Dendritic cell treated with granulocyte-macrophage colony-stimulating factor and Interleukin-4, amounts not matched to agents 40 ng/mL and 50 ng/mL, for 4 days (primary cell): ENCODE data around the gene CACNB2.
A peak's percentile ranks its signal among the peaks of the same experiment; 100 is the strongest.
"Not testable (repeated sequence)": the region's sequence is repeated elsewhere in the genome, so short reads cannot be mapped to it uniquely, and the experiment has no call there.

Source experiments
- H3K27ac Mint-ChIP-seq: one replicate; pipeline ENCODE4 v1.8.0; 2022; ENCODE audit warnings: mild to moderate bottlenecking, mixed read lengths
- H3K27me3 Mint-ChIP-seq: one replicate; pipeline ENCODE4 v1.8.0; 2022; ENCODE audit warnings: mild to moderate bottlenecking, mixed read lengths
- H3K36me3 Mint-ChIP-seq: one replicate; pipeline ENCODE4 v1.8.0; 2022; ENCODE audit warnings: low read depth, mixed read lengths
- H3K4me1 Mint-ChIP-seq: one replicate; pipeline ENCODE4 v1.8.0; 2022; ENCODE audit warnings: low read depth, mixed read lengths
- H3K4me3 Mint-ChIP-seq: one replicate; pipeline ENCODE4 v1.8.0; 2022; ENCODE audit warnings: mild to moderate bottlenecking, moderate library complexity, mixed read lengths
- H3K9me3 Mint-ChIP-seq: one replicate; pipeline ENCODE4 v1.8.0; 2022; ENCODE audit warnings: mixed read lengths
- intact Hi-C: fragments of 100-400 bp; cut with micrococcal nuclease; formaldehyde crosslinking; loops from one replicate; pipeline ENCODE4 v1.15.0; 2022

The CACNB2 gene

GRCh38 chr10:18134509-18134908 is 5.7 kb upstream of the CACNB2 start:
- H3K4me3 Mint-ChIP-seq, result no peak overlapping the region
- no peaks in the 10 kb centered on the region for H3K9me3 Mint-ChIP-seq
- no peak overlapping the region for H3K27ac Mint-ChIP-seq
- H3K36me3 Mint-ChIP-seq, result no peaks in the 10 kb centered on the region
- intact Hi-C loops, result no loop called here
- H3K4me1 Mint-ChIP-seq, result no peaks in the 10 kb centered on the region
- peaks cover 20% of the 10 kb centered on the region for H3K27me3 Mint-ChIP-seq

DNA sequence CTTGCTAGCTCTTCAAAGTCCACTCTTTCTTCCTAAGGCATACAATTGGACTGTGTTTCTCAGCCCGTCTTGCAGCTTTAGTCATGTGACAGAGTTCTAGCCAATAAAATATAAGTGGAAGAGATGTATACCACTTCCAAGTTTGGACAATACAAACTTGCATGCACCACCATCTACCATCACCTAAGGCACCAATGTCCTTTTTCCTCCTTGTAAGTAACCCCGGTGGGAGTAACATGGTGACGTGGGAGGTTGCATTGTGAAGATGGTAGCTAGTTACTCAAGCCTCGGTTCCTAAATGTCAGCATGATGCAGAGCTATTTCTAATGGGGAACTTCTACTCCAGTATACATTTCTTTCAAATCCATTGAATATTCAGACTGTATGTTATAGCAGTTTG is 5.3 kb upstream of the CACNB2 start:
- Mint-ChIP-seq H3K4me1 (no peaks in the 10 kb centered on the region), H3K27ac (no peak overlapping the region), H3K9me3 (no peaks in the 10 kb centered on the region), H3K36me3 (no peaks in the 10 kb centered on the region), H3K27me3 (peaks cover 24% of the 10 kb centered on the region), H3K4me3 (no peak overlapping the region)
- intact Hi-C loops, result no loop called here

GRCh38 chr10:18136073-18136791 is 4.0 kb upstream of the CACNB2 start:
- no peaks in the 10 kb centered on the region for H3K36me3 Mint-ChIP-seq
- no peak overlapping the region for H3K27ac Mint-ChIP-seq
- intact Hi-C loops, result no loop called here
- H3K4me3 Mint-ChIP-seq, result no peak overlapping the region
- H3K27me3 Mint-ChIP-seq, result peaks cover 33% of the 10 kb centered on the region
- peaks cover 6% of the 10 kb centered on the region for H3K4me1 Mint-ChIP-seq
- no peaks in the 10 kb centered on the region for H3K9me3 Mint-ChIP-seq

DNA sequence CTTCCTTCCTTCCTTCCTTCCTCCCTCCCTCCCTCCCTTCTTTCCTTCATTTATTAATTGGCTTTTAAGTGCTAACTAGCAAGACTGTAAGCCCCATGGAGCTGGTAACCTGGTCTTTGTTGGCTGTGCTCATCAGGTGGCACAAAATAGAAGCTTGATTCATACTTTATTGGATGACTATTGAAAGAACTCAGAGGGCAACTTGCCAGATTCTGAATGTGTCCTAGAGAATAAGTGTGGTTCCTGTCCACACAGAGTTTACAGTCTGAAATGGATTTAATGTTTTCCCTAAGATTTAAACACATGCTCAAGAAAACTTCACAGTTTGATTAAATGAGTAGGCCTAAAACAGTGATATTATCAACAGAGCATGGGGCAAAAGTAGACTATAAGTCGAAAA is 3.1 kb upstream of the CACNB2 start:
- intact Hi-C loops, result no loop called here
- Mint-ChIP-seq H3K4me3 (no peak overlapping the region), H3K27me3 (peaks cover 41% of the 10 kb centered on the region), H3K36me3 (no peaks in the 10 kb centered on the region), H3K9me3 (no peaks in the 10 kb centered on the region), H3K27ac (no peak overlapping the region), H3K4me1 (peaks cover 10% of the 10 kb centered on the region)

DNA sequence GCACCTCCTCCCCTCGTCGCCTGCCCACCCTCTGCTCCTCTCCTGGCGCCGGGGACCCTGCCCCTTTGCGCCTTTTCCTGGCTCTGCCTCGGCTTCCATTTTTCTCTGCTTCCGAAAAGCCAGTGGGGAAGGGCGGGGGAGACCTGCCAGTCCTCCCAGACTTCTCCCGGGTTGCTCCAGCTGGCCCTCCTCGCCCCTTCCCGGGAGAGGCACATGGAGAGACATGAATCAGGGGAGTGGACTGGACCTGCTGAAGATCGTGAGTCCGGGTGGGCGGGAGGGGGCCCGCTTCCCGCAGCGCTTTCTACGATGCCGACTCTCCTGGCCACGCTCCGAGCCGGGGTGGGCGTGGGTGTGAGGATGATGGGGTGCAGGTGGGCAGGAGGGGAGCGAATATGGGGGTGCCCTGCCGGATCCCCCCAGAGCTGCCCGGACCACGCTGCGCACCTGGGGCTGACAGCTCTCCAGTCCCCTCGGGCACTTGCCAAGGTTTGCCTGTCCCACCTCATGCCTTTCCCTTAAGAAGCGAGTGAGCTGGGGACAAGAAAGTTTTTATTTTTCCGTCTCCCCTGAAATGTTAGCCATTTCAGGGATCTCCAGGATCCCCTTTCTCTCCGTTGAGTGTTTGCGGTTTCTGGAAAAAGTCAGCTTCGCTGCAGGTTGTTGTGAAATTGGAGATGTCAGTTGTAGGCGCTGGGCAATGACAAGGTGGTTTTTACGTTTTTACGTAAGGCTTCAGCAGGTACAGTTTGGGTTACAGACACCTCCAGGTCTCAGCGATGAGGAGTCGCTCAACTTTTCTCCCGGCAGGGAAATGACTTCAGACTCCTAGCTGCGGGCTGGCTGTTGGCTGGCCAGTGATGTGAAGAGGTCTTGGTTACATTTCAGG is 977 bp downstream of the CACNB2 start:
- Mint-ChIP-seq H3K4me3 (peak overlapping the region; percentile 55), H3K27me3 (peaks cover 49% of the 10 kb centered on the region), H3K36me3 (no peaks in the 10 kb centered on the region), H3K4me1 (peaks cover 10% of the 10 kb centered on the region), H3K9me3 (no peaks in the 10 kb centered on the region), H3K27ac (no peak overlapping the region)
- intact Hi-C loops, result no loop called here

DNA sequence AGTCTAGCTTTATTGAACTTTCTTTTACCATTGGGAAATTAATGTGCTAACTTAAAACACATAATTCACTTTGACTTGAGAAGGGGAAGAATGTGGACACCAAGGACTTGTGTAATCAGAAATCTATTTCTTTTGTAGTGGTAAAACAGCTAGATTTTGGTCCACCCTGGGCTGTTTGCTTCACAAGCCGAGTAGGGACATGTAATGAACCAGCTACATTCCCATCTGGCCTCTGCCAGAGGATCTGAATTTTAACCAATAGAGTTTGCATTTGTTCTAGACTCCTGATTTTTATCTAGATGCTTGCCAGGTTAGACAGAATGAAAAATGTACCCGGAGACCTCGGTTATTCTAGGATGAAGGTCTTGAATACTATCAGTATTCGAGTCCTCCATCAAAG is 1.9 kb downstream of the CACNB2 start:
- peaks cover 46% of the 10 kb centered on the region for H3K27me3 Mint-ChIP-seq
- no peak overlapping the region for H3K27ac Mint-ChIP-seq
- H3K4me3 Mint-ChIP-seq, result no peak overlapping the region
- intact Hi-C loops, result no loop called here
- no peaks in the 10 kb centered on the region for H3K36me3 Mint-ChIP-seq
- peaks cover 10% of the 10 kb centered on the region for H3K4me1 Mint-ChIP-seq
- H3K9me3 Mint-ChIP-seq, result no peaks in the 10 kb centered on the region

DNA sequence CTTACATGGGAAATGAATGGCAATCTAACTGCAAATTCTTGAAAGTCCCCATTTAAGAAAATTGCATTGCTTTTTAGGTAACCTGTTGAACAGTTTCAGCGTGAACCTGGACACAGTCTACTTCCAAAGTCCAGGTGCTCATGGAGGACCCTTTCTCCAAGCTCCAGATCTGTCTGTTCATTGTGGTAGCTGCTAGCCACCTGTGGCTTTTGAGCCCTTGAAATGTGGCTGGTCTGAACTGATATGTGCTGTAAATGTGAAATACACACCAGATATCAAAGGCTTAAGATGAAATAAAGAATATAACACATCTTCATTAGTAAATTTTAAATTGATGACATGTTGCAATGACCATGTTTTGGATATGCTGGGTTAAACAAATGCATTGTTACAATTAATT is 4.2 kb downstream of the CACNB2 start:
- peaks cover 36% of the 10 kb centered on the region for H3K27me3 Mint-ChIP-seq
- H3K36me3 Mint-ChIP-seq, result no peaks in the 10 kb centered on the region
- H3K27ac Mint-ChIP-seq, result no peak overlapping the region
- H3K9me3 Mint-ChIP-seq, result no peaks in the 10 kb centered on the region
- intact Hi-C loops, result no loop called here
- peaks cover 10% of the 10 kb centered on the region for H3K4me1 Mint-ChIP-seq
- no peak overlapping the region for H3K4me3 Mint-ChIP-seq

GRCh38 chr10:18144928-18145327 is 4.7 kb downstream of the CACNB2 start:
- peaks cover 31% of the 10 kb centered on the region for H3K27me3 Mint-ChIP-seq
- intact Hi-C loops, result no loop called here
- H3K4me1 Mint-ChIP-seq, result peaks cover 10% of the 10 kb centered on the region
- H3K36me3 Mint-ChIP-seq, result no peaks in the 10 kb centered on the region
- H3K27ac Mint-ChIP-seq, result no peak overlapping the region
- no peaks in the 10 kb centered on the region for H3K9me3 Mint-ChIP-seq
- no peak overlapping the region for H3K4me3 Mint-ChIP-seq

GRCh38 chr10:18145652-18146051 is 5.4 kb downstream of the CACNB2 start:
- no peak overlapping the region for H3K4me3 Mint-ChIP-seq
- peaks cover 26% of the 10 kb centered on the region for H3K27me3 Mint-ChIP-seq
- no peaks in the 10 kb centered on the region for H3K36me3 Mint-ChIP-seq
- no peak overlapping the region for H3K27ac Mint-ChIP-seq
- H3K9me3 Mint-ChIP-seq, result no peaks in the 10 kb centered on the region
- intact Hi-C loops, result no loop called here
- H3K4me1 Mint-ChIP-seq, result peaks cover 10% of the 10 kb centered on the region

DNA sequence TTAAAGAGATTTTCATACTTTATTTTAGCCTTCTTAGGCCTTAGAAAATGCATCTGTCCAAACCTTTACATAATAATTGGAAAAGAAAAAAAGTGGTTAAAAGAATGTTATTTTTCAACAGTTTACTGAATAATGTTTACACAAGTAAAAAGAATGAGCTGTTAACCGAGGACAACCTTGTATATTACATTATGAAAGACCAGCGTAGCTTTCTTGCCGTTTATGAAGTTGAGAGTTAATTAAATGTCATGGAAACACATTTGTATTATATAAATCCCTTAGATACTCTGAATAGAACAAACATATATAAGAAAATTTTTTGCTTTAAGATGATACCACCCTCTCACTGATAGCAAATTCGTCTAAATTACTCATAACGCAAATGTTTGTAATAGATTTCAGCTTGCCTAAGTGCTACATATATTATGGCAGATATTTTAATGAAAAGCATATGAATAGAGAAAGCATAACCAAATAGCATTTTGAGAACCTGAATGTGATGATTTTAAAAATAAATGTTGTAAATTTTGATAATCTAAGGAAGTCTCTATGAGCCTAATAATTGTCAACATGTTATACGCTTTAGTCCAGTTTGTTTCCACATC is 9.1 kb downstream of the CACNB2 start:
- intact Hi-C loops, result no loop called here
- Mint-ChIP-seq H3K4me3 (no peak overlapping the region), H3K27ac (no peak overlapping the region), H3K27me3 (peaks cover 2% of the 10 kb centered on the region), H3K4me1 (no peaks in the 10 kb centered on the region), H3K9me3 (no peaks in the 10 kb centered on the region), H3K36me3 (no peaks in the 10 kb centered on the region)

DNA sequence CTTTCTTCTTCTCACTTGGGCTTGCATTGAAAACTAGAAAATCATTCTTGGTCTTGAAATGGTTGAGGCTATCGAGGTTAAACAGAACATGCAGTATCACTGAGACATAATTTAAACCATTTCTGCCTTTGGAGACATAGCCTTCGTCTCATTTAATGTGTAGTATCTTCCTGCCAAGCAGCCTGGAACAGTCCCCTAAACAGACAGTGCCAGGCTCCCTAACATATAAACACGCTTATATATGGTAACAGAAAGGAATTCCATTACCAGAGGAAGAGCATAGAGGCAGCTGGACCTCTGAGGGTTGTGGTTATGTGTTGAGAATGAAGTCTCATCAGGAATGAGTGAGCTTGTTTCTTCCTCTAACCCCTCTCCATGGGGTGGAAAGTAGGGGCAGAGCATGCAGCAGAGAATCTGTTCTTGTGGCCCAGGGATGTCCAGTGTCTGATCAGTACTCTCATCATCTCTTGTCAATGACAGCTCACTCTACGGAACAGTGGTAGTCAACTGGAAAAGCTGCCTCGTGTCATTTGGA is 11.2 kb downstream of the CACNB2 start:
- H3K36me3 Mint-ChIP-seq, result no peaks in the 10 kb centered on the region

DNA sequence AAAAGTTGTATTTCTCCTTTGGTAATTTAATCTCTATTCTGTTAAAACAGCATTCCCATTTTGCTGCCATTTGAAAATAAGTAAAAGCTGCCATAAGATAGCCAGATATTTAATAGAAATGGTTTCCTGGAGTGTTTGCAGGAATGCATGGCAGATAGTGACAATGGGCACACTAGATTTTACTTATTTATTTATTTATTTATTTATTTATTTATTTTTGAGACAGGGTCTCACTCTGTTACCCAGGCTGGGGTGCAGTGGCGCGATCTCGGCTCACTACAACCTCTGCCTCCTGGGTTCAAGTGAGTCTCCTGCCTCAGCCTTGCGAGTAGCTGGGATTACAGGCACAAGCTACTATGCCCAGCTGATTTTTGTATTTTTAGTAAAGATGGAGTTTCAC is 13.2 kb downstream of the CACNB2 start:
- H3K9me3 Mint-ChIP-seq, H3K36me3 Mint-ChIP-seq, intact Hi-C loops: not testable (repeated sequence)

More for the DNA sequence above, 11.2 kb downstream of the CACNB2 start:
- no peaks in the 10 kb centered on the region for H3K4me1 Mint-ChIP-seq
- H3K27ac Mint-ChIP-seq, result no peak overlapping the region
- H3K4me3 Mint-ChIP-seq, result no peak overlapping the region
- no peaks in the 10 kb centered on the region for H3K27me3 Mint-ChIP-seq
- intact Hi-C loops, result no loop called here
- H3K9me3 Mint-ChIP-seq, result no peaks in the 10 kb centered on the region

DNA sequence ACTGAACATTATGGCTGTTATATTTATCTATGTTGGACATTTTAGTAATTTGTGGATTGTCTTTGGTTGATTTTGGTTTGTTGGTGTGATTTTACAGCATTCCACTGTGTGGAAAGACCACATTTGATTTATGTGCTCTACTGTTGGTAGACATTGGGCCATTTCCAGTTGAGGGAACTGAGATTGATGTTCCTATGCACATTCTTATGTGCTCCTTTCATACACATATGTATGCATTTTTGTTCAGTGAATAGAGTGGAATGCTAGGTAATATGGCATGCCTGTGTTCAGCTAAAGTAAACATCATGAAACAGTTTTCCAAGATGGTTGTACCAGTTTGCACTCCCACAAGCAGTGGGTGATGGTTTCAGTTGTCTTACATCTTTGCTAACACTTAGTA is 15.1 kb downstream of the CACNB2 start:
- H3K4me1 Mint-ChIP-seq, result no peaks in the 10 kb centered on the region
- H3K9me3 Mint-ChIP-seq, result no peaks in the 10 kb centered on the region
- intact Hi-C loops, result no loop called here

More for the DNA sequence above, 13.2 kb downstream of the CACNB2 start:
- not testable (repeated sequence) for H3K4me3 Mint-ChIP-seq, H3K27me3 Mint-ChIP-seq, H3K4me1 Mint-ChIP-seq, H3K27ac Mint-ChIP-seq

DNA sequence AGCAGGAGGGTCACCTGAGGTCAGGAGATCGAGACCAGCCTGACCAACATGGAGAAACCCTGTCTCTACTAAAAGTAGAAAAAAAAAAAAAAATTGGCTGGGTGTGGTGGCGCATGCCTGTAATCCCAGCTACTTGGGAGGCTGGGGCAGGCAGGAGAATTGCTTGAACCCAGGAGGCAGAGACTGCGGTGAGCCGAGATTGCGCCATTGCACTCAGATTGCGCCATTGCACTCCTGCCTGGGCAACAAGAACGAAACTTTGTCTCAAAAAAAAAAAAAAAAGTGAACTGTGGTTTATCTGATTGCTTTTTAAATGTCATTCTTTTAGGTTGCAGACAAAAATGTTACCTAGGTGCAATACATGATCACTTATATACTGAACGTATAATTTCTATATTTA is 16.6 kb downstream of the CACNB2 start:
- H3K4me1 Mint-ChIP-seq, H3K27ac Mint-ChIP-seq, H3K36me3 Mint-ChIP-seq: not testable (repeated sequence)

More for the DNA sequence above, 15.1 kb downstream of the CACNB2 start:
- Mint-ChIP-seq H3K27ac (no peak overlapping the region), H3K27me3 (no peaks in the 10 kb centered on the region), H3K36me3 (no peaks in the 10 kb centered on the region), H3K4me3 (no peak overlapping the region)

More for the DNA sequence above, 16.6 kb downstream of the CACNB2 start:
- H3K27me3 Mint-ChIP-seq, H3K4me3 Mint-ChIP-seq, intact Hi-C loops, H3K9me3 Mint-ChIP-seq: not testable (repeated sequence)
